Ovary (tissue), 9 donors: ENCODE results near the gene ARHGAP29. TPM values are rescaled to one million over a fixed set of nuclear protein-coding genes. Genes with fewer than 3 reads are reported as not detected.

Source experiments
- DNase-seq, 5 donors: peaks; one replicate each; pipeline ENCODE4 v3.0.0-alpha.2; 2019 to 2020
- H3K27ac ChIP-seq, 2 donors: fragments of 200-600 bp; one replicate each; pipeline versions ENCODE4 v1.5.1 to v1.8.0; 2019 to 2022
- H3K27me3 ChIP-seq: fragments of 200-600 bp; one replicate; pipeline ENCODE4 v1.8.0; 2022
- H3K36me3 ChIP-seq: fragments of 200-600 bp; sonication (generic); one replicate; pipeline ENCODE4 v1.5.1; 2019
- H3K4me1 ChIP-seq: one replicate; pipeline ENCODE4 v1.8.1; 2013; ENCODE audit warnings: mild to moderate bottlenecking, moderate library complexity; ENCODE audit not compliant: insufficient read depth
- H3K4me3 ChIP-seq: fragments of 200-600 bp; sonication (generic); one replicate; pipeline ENCODE4 v1.5.1; 2017
- H3K9me3 ChIP-seq, 2 donors: fragments of 200-600 bp in 1 of 2; sonication (generic) in 1 of 2; one replicate each; pipeline versions ENCODE4 v1.5.1 to v1.8.1; 2013 to 2019; ENCODE audit warnings: mild to moderate bottlenecking in 1 of 2, moderate library complexity in 1 of 2
- EP300 ChIP-seq: sonication (generic); formaldehyde crosslinking; IDR thresholded peaks from one replicate; pipeline ENCODE4 v1.6.1; 2017; ENCODE audit warnings: antibody characterized with exemption
- POLR2A ChIP-seq: fragments of 450-650 bp; IDR thresholded peaks from one replicate; pipeline ENCODE4 v1.6.1; 2017; ENCODE audit warnings: antibody characterized with exemption, mild to moderate bottlenecking, moderate library complexity
- WGBS, 3 donors: extraction: QIAGEN DNeasy Blood & Tissue Kit in 1 of 3; methylation state at CpG; one replicate each; pipeline versions ENCODE4 v1.1.5 to v1.1.7; 2013 to 2017; 5-methylcytosine and 5-hydroxymethylcytosine counted together
- intact Hi-C, 4 donors: fragments of 100-400 bp; cut with DNase I; formaldehyde crosslinking; loops; one replicate each; pipeline versions ENCODE4 v1.11.0 to v1.15.1; 2022 to 2023
- polyA plus RNA-seq, 2 donors: library from polyadenylated mRNA; stranded (reverse); fragments of 200-250 nt in 1 of 2; fragments of 350-450 nt in 1 of 2; fragmentation: Illumina TruSeq in 1 of 2; extraction: RNeasy Lipid Tissue Mini Kit (QIAGEN cat#74804) in 1 of 2; gene quantifications; one replicate each; pipeline ENCODE4 v1.2.3, GENCODE V29; 2013 to 2014
- total RNA-seq, 7 donors: library from RNA; depleted of rRNA in 2 of 7; stranded (reverse); fragments of >200 nt in 2 of 7; fragmentation: NEBNext Ultra II Directional in 3 of 7; extraction: Animal tissue kit (Norgen Biotek cat#: 25700) in 3 of 7; gene quantifications; one replicate each; pipeline versions ENCODE4 v1.1.0 to v1.2.4, GENCODE V29; 2016 to 2023
- TF ChIP-seq, protein P1 (sequence below), 3 donors: fragments of 450-650 bp in 2 of 3; fragments of 200-600 bp in 1 of 3; IDR thresholded peaks; one replicate each; pipeline versions ENCODE4 v1.5.1 to v1.8.0; 2016 to 2022; ENCODE audit warnings: antibody characterized with exemption in 3 of 3, mild to moderate bottlenecking in 1 of 3
- donor health status: DM: no; HTN: no; CAD: no; lungs with moderate emphysema.
- donor health status: DM: no; HTN: no; CAD: no.
- donor health status: Bipolar disorder and iron deficiency.
- donor health status: DM: yes; HTN: yes; CAD: no.
- donor health status: DM: no; HTN: no; CAD: no.
- donor health status: DM: yes; HTN: yes; CAD: no.

Gene ARHGAP29
- total and polyA plus RNA-seq, 9 donors, result 7.9 to 51.0 (median 20.3) TPM

DNA sequence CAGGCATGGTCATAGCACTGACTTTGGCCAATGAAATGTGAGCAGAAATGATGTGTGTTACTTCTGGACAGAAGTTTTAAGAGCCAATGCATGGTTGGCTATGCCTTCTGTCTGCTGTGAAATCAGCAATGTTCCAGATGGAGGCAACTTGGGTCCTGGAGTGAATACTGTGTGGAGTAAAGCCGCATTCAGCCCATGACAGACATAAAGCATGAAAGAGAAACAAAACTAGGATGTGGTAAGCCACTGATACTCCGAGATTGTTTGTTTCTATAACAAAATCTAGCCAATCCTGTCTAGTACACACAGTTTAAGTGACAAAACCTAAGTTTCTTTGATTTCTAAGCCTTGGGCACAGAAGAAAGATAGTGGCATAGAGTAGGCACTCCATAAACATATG, 47.1 kb upstream of the ARHGAP29 start:
- Histone ChIP-seq H3K27ac (no peak overlapping the region), H3K27me3 (no peaks in the 10 kb centered on the region), H3K4me3 (no peak overlapping the region), H3K4me1 (no peaks in the 10 kb centered on the region), H3K9me3 (no peaks in the 10 kb centered on the region), H3K36me3 (no peaks in the 10 kb centered on the region)
- DNase-seq, result no peak
- TF ChIP-seq EP300, result no peak
- TF ChIP-seq, protein P1, sequence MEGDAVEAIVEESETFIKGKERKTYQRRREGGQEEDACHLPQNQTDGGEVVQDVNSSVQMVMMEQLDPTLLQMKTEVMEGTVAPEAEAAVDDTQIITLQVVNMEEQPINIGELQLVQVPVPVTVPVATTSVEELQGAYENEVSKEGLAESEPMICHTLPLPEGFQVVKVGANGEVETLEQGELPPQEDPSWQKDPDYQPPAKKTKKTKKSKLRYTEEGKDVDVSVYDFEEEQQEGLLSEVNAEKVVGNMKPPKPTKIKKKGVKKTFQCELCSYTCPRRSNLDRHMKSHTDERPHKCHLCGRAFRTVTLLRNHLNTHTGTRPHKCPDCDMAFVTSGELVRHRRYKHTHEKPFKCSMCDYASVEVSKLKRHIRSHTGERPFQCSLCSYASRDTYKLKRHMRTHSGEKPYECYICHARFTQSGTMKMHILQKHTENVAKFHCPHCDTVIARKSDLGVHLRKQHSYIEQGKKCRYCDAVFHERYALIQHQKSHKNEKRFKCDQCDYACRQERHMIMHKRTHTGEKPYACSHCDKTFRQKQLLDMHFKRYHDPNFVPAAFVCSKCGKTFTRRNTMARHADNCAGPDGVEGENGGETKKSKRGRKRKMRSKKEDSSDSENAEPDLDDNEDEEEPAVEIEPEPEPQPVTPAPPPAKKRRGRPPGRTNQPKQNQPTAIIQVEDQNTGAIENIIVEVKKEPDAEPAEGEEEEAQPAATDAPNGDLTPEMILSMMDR (IDR thresholded peaks at IDR 0.05), result no peak
- TF ChIP-seq POLR2A, result no peak
- 80 to 85% (median 84%) methylated on average over 2 of the region's 2 CpGs for WGBS, 3 donors
- intact Hi-C loops, result no loop called here

DNA sequence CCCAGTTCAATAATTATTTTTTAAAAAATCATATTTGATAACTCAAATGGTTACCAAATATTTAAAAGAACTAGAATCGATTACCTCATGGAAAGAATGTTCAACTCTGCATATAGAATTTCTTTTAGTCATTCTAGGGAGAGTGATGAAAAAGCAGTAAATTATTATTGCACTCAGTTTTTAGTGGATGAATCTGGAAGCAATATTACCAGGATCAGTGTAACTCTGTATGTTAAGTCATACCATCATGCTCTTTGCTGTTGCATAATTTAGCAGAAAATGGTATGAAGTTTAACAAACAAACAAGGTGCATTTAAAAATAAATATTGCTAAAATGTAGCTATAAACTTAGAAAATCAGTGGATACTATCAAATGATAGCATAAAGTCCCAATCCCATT, 46.1 kb upstream of the ARHGAP29 start:
- no peak overlapping the region for H3K4me3 ChIP-seq
- WGBS, 3 donors, result 86 to 91% (median 90%) methylated on average over 1 of the region's 1 CpG
- no peaks in the 10 kb centered on the region for H3K4me1 ChIP-seq
- H3K36me3 ChIP-seq, result no peaks in the 10 kb centered on the region
- DNase-seq, result no peak
- TF ChIP-seq POLR2A (no peak), EP300 (no peak)
- TF ChIP-seq, protein P1 (IDR thresholded peaks at IDR 0.05), result no peak
- H3K27me3 ChIP-seq, result no peaks in the 10 kb centered on the region
- no peak overlapping the region for H3K27ac ChIP-seq
- H3K9me3 ChIP-seq, result no peaks in the 10 kb centered on the region
- intact Hi-C loops, result no loop called here

- no peak for TF ChIP-seq EP300
- no peak for TF ChIP-seq POLR2A
- TF ChIP-seq, protein P1 (IDR thresholded peaks at IDR 0.05), result no peak
- intact Hi-C loops, result no loop called here
- no peaks in the 10 kb centered on the region for H3K4me1 ChIP-seq
- H3K36me3 ChIP-seq, result no peaks in the 10 kb centered on the region
- no peaks in the 10 kb centered on the region for H3K27me3 ChIP-seq
- WGBS, 3 donors, result 90 to 92% (median 91%) methylated on average over 5 of the region's 5 CpGs
- H3K27ac ChIP-seq, result no peak overlapping the region
- no peak overlapping the region for H3K4me3 ChIP-seq
- no peaks in the 10 kb centered on the region for H3K9me3 ChIP-seq
- no peak for DNase-seq
Observed at GRCh38 chr1:94282143-94282711, 44.8 kb upstream of the ARHGAP29 start.

DNA sequence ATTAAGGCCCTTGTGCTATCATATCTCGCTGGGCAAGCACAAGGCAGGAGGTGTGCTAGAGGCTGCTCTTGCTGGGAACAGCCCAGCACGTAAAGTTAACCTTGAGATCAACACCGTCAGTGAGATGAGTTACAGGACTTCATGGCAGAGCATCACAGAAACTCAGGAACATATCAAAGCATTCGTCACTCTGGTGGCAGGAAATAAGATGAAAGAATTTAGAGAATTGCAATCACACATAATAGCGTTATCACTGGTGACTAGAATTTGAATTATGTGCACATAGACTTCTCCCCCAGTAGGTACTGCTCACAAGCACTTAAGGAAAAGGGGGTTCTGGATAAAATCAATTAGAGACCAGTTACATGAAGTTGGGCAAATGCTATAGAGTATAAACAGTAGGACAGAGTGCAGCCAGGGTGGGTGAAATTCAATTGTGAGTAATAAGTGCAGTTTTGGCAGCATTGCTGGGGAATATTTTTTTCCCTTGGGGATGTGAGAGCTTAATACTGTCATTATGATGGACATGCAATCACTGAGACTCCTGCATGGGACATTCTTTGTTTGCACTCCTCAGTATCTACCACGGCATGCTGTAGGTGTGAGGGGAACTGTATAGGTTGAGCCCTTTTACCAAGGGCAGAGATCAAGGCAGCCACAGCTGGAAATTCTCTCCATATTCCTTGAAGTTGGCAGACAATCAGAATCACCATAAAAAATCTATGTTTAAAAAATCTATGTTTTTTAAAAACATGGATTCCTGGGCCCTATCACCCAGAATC, 44.2 kb upstream of the ARHGAP29 start:
- intact Hi-C loops, result no loop called here
- no peak for DNase-seq
- peaks cover 2% of the 10 kb centered on the region for H3K4me1 ChIP-seq
- TF ChIP-seq POLR2A (no peak), EP300 (no peak)
- TF ChIP-seq, protein P1 (IDR thresholded peaks at IDR 0.05), result no peak
- H3K27ac ChIP-seq, result no peak overlapping the region
- H3K9me3 ChIP-seq, result no peaks in the 10 kb centered on the region
- 33 to 42% (median 39%) methylated on average over 6 of the region's 6 CpGs for WGBS, 3 donors
- H3K27me3 ChIP-seq, result no peaks in the 10 kb centered on the region
- H3K4me3 ChIP-seq, result no peak overlapping the region
- no peaks in the 10 kb centered on the region for H3K36me3 ChIP-seq
